NCI-H2227 (cell line): Measurements from ENCODE around the gene SCRG1.
A peak's percentile ranks its signal among the peaks of the same experiment; 100 is the strongest.

Experiments
- DNase-seq: peaks from one replicate; lab custom pipeline; 2025; ENCODE audit not compliant: unreplicated experiment; lab: John Stamatoyannopoulos, UW

Gene SCRG1

DNA sequence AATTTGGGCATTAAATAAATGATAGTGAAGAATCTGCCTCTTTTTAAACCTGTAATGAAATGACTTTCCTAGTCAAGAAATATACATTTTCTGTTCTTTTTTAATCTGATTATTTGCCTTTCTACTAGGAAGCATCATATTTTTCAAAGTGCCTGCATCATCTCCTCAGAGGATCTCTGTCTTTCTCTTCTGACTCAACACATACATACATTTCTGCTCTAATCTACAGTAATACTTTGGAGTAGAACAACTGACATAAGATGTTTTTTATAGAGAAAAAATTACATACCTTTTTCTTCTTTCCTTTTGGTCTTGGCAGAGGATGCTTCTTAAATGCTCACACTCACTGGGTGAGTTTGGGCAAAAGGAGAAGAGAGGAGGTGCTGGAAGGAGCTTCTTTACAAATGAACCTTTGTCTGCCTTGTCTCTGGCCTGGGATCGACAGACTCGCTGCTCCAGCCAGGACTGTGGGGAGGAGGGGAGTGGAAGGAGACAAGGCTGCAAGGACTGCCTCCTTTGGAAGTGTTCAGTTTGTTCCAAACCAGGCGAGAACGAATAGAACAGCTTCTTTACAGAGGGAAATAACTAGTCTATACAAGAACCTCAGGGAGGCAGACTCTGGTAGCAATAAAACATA is at the start of gene SCRG1:
TSS of gene SCRG1 (minus strand) at position 338 of the 637 bp plus-strand sequence. CDS start 7,702 bp downstream, outside the sequence.
- peak; percentile 1 for DNase-seq

DNA sequence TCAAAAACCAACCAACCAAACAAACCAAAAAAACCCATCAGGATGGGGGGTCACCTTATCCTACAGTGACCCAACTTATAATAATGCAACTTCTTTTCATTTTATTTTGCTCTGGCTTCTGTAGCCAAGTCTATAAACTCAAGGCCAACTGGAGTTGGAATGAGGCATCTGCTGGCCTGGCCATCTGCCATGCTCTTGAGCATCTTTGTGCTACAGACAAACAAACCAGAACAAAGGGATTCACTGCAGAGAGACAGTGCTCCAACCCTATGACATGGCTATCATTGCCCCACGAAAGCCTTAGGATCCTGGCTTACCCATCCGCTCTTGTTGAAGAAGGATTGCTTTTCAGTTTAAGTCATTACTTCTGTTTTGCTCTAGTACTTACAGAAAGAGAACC is 49.2 kb upstream of the SCRG1 start:
- no peak for DNase-seq

DNA sequence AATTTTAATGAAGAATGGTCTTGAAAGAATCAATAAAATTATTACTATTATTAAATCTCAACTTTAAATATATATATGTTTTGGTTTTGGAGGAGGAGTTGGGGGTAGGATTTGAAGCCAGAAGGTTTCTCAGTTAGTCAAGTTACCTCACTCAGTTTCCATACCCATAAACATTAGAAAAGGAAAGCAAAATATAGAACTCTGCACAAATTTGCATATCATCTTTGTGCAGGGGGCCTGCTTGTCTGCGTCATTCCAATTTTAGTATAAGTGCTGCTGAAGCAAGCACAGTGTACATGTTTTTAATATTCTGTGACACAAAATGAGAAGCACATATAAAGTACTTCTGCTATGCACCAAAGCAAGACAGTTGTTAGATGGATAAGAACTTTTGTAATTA is 47.5 kb upstream of the SCRG1 start:
- no peak for DNase-seq

DNA sequence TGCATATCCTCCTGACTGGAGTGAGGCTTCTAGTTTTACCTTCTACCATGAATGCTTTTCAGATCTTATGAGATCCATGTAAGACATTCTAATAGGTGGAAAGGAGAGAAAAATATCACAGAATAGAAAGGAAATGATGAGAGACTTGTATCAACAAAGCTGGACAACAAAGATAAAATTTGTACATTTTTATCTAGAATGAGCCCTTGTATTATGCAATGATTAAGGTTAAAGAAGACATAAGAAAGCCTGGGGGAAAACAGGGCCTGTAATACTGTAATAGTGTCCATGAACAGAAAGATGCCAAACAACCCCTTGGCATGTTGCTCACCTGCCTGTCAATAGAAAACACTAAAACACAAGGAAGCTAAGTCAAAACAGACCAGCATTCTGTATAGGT is 44.2 kb upstream of the SCRG1 start:
- DNase-seq: no peak

DNA sequence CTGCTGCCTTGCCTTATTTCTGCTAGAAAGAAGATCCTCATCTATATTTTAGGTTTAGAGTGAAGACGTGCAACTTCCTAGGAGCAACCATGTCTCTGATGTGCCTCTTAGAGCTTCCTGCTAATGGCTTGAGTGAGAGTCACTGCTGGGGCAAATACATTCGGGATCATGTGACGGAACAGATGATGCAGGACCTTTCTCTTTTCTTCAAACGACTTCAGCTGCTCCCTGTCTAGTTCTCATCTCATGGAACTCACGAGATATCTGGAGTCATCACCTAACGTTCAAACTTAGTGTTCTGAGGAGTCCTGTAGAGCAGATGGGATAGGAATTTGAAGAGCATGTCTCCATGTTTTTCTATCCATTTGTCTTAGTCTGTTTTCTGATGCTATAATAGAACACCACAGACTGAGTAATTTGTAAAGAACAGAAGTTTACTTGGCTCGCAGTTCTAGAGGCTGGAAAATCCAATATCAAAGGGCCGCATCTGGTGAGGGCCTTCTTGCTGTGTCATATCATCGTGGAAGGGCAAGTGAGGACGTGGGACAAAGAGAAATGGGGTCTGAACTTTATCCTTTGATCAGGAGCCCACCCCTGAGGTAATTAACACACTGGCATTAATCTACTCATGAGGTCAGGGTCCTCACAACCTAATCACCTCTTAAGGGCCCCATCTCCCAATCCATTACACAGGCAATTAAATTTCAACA is 43.5 kb upstream of the SCRG1 start:
- DNase-seq: no peak

DNA sequence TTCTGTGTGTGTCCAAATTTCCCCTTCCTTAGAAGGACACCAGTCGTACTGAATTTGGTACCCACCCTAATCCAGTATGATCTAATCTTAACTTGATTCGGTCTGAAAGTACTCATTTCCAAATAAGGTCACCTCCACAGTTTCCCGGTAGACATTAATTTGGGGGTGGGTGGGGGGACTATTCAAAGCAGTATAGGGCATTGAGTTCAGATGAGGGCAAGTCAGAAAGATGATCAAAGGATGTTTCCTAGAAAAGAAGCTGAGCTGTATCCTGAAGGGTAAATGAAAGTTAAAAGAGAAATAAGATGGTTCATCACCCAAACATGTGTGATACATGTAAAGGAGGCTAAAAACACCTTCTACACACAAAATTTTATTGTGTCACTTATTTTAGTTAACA is 42.0 kb upstream of the SCRG1 start:
- no peak for DNase-seq

DNA sequence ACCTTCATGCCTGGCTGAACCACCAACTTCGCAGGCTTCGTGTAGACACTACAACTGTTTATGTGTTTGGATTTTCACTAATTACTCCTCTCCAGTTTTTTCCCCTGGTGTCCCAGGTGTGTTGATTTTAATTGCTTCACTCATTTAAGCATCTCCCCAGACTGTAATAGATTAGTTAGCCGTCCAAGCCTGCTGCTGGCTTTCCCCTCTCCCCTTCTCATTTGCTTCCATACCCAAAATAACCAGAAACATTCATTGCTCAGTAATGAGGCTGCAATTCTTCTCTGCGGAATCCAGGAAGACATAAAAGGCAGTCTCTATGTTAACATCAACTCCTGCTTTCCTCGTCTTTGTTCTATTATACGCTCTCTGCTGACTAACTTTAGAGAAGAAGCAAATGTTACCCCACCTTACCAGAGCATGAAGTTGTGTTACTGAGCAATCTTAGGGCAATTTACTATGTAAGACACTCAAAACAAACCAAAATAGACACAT is 37.9 kb upstream of the SCRG1 start:
- no peak for DNase-seq

DNA sequence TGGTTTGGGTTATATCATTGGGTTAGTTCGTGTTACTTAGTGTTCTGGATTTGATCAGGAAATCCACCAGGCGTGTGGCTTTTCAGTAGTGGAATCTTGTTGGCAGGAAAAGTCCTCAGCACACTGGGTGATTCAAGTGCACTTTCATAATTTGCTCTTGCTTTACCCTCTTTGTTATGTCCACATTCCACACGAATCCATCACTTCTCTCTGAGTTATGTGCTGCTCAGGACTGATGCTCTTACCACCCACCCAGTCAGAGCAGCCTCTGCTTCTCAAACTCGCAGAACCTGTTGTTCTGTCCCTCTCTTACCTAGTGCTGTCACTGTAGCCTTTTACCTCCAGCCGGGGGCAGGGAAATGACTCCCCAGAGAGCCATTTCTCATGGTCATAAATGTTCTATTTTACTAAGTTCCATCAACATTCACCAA is 37.2 kb upstream of the SCRG1 start:
- no peak for DNase-seq

DNA sequence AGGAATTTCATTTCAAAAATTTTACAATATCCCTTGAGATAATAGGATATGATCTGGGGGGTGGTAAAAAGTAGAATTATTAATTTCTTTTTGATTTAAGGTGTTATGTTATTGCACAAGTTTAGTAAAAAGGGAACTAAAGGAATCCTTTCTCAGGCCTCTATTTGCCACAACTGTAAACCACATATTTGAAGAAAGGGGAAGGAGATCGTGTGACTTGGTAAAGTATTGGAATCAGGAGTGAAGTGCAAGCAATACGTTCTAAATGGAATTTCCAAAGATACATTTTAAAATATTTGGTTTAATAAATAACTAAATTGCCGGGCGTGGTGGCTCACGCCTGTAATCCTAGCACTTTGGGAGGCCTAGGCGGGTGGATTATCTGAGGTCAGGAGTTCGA is 35.3 kb upstream of the SCRG1 start:
- no peak for DNase-seq

DNA sequence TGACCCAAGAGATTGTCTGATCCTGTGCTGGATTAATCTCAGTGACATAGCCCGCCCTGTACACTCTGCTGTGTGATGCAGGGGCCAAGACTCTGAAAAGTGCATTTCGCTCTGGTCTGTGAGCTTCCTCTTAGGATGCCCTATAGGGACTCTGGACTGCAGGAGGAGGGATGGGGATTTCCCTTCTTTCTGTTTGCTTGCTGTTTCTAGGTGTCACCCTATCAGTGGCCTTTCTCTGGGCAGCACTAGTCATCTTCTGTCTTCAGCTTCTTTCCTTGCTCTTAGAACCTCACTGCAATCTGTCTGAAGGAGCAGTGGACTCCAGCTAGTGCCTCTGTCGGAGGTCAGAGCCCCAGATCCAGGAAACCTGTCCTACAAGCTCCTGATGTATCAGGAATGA is 34.5 kb upstream of the SCRG1 start:
- DNase-seq: no peak

DNA sequence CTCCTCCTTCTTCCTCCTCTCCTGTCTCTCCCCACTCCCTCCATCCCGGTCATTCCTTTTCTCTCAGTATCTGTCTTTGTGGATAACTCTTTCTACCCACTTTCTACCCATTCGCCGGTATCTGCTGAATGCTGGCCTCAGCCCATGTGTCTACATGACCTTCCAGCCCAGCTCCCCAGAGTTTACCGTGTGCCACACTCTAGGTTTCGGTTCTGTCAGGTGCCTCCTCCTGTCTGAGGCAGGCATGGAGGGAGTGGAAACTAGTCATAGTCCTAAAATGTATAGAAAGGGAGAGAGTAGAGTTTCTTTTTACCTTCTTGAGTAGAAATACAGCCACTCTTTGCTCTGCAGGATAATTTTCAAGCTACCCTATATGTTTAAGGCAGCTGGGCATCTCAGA is 33.5 kb upstream of the SCRG1 start:
- no peak for DNase-seq

DNA sequence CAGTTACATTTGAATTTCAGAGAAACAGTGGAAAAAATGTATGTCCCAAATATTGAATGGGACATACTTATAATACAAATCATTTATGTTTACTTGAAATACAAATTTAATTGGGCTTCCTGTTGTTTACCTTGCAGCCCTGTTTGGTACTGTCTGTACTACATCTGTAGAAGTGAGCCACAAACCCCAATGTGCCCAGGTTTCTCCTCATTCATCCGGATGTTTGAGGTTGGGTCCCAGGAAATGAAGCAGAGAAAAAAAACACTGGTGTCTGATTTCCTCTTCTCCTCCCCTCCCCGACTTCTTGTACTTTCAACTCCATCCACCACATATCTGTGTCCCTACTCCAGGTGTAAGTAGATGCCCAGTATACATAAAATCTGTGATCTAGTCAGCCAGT is 27.1 kb upstream of the SCRG1 start:
- no peak for DNase-seq

DNA sequence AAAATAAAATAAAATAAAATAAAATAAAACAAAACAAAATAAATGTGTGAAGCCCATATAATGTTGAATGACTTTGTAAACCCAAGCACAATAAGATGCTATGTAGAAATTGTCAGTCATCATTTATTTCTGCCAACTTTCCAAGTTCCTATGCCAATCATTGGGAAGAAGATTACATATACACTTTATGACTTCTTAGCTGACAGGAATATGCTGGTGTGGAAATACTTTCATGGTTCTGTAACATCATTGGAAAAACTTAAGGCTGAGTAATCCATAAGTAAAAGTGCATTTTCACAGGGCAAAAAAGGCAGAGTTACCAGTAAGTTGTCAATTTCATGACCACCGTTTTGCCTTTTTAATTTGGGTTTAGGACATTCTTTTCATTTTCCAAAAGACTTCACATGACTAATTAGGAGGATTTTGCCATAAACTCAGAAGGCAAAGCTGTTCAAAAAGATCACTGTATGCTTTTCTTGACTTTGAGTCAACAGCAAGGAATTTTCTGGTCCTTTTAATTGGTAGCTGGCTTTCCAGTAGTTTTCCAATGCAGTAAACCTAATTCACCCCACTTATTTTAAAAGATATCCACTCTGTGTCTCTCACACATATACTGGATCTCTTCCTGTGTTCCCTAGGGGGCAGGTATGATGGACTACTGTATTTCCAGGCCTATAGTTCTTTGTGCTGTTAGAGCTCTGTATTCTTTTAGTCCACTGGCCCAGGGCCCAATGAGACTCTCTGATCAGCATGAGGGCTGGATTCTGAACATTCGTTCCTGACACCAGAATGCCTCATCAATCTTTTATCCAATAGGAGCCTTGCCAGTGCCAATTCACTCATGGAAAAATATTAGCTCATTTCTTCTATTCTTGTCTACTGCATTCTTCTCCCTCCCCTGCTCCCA is 26.2 kb upstream of the SCRG1 start:
- no peak for DNase-seq

DNA sequence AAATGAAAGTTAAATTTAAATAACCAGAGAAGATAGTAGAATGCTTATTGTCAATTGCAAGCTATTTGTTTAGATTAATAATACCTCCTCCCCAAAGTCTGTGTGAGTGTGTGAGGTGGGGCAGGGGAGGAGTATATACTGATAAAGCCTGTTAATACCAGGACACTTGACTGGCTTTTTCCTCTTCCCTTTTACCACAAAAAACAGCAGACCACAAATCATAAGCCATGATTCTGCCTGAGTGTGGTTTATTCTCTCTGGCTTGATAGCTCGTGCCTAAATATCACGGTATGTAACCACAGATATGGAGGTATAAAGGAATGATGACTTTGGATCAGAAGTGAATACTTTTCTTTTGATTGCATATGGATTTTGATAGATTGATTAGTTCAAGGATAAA is 21.9 kb upstream of the SCRG1 start:
- no peak for DNase-seq

DNA sequence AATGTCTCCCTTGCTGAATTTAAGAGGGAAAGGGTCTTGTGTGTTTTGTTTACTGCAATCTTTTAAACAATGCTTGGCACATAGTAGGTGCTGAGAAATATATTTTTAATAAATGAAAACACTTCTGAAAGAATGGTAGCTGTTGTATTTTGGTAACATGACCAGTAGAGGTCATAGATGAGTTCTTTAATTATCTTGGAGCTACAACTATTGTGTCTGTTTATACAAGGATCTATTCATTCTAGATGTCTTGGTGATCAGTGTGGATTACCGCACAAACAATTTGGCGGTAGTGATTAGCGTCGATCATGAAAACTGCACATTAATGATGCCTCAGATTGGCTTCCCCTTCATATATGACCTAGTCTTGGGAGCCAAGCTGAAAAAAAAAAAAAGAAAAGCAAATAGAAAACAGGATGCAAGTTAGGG is 21.4 kb upstream of the SCRG1 start:
- DNase-seq: peak; percentile 24

DNA sequence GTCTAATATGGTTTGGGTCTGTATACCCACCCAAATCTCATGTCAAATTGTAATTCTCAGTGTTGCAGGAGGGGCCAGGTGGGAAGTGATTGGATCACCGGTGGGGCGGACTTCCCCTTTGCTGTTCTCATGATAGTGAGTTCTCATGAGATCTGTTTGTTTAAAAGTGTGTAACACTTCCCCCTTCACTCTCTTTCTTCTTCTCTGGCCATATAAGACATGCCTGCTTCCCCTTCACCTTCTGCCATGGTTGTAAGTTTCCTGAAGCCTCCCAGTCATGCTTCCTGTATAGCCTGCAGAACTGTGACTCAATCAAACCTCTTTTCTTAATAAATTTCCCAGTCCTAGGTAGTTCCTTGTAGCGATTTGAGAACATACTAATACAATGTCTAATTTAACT is 19.7 kb upstream of the SCRG1 start:
- DNase-seq: no peak

DNA sequence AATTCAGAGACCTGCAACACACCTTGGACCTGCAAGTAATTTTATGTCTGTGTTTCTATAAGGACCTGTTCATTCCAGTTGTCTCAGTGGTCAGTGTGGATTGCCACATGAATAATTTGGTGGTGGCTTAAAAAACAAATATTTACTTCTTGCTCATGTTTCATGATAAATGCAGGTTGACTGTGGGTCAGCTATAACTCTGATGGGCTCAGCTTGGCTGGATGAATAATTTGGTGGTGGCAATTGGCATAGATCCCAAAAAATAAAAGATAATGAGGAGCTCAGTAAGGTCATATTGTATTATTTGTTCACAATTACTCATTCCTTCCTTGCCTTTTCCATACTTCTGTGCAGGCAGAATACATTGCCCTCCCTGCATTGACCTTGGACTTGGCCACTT is 18.9 kb upstream of the SCRG1 start:
- no peak for DNase-seq

DNA sequence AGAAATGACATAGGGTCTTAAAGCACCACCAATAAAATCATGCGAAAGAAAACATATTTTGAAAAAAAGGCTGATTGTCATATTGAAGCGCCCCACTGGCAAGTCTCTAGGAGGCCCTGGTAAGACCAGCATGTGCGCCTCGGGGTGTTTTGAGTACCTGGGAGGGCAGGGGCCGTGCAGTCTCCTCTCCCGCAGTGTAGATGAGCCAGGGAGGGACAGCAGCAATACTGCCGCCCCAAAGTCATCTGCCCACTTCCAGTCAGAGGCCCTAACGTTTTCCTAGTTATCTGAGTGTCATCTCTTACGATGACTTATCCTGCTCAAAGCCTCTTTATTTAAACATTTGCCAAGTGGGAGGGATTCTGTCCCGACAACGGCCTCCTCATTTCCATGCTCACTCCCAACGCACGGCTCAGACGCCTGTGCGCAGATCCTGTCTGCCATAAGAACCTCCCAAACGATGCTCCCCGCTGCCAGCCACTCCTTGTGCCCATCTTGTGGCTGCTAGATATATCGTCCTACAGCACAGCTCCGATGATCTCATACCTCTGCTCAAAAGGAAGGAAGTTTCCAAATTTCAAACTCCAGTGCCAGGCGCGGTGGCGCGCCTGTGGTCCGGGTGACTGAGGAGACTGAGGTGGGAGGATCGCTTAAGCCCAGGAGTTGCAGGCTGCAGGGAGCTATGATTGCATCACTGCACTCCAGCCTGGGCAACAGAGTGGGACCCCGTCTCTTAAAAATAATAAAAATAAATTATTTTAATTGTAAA is 17.2 kb upstream of the SCRG1 start:
- peak; percentile 56 for DNase-seq

DNA sequence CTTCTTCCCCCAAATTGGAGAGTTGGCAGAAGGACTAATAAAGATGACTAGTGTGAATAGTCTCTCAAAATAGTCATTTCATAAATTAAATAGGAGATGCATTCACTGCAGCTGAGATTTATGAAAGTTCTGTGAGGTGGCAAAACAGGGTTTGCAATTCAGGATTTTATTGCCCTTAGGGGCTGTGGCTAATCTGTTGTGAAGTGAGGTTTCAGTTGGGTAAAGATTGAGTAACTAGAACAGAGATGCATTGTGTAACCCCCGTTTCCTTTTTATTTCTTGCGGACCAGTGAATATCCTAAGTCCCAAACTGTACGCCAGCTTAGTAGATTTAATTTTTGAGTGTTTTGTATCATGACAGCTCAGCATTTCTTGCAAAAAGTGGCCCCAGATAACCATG is 16.2 kb upstream of the SCRG1 start:
- DNase-seq: no peak

DNA sequence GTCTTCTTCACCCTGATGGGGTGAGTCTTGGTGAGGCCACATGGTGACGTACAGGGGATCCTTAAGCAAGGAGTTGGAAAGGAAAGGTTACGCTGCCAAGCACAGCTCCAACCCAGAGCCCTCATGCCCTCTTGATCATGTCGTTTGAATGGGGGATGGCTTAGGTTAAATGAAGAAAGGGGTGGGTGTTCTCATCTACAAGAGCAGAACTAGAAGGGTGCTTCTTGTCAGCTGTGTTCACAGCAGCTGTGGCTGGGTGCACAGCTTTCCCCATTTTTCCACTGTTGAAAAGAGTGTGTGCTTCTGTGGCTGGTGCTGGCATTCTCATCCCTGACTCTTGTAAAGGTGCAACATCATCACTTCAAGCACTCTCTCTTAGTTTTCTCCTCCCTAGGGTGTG is 15.5 kb upstream of the SCRG1 start:
- DNase-seq: no peak

DNA sequence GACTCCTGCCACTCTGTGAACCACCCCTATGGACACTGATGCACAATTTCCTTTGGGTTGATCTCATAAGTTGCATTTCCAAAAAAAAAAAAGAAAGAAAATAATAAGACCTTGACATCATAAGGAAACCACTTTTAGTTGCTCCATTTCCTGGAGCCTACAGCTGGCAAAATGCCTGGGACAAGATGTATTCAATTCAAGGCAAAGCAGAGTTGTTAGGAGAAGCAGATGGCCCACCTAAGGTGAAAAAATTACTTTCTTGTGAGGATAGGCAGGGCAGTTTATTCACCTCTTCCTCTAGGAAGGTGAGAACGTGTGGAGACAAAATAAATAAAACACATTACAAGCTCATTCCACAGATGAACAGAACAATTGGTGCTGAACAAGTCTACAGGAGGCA is 14.1 kb upstream of the SCRG1 start:
- no peak for DNase-seq
